Amygdala (tissue), 56 donors: Measurements from ENCODE around the gene CHMP5.

Experiments
- DNase-seq, 56 donors: peaks; one replicate each; lab custom pipeline; 2025; lab: John Stamatoyannopoulos, UW

The CHMP5 gene

DNA sequence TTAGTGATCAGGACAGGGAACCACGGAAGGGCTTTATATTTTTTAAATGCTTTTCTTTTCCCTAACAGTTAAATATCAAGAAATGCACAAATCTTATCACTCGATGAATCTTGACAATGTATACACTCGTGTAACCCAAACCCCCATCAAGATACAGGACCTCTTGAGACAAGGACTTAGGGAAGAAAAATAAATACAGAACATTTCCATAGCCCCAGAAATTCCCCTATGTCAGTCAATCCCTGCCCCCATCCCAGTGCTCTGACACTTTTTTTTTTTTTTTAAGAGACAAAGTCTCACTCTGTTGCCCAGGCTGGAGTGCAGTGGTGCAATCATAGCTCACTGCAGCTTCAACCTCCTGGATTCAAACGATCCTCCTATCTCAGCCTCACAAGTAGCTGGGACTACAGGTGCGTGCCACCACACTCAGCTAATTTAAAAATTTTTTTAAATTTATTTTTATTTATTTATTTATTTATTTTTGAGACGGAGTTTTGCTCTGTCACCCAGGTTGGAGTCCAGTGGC lies 22.2 kb upstream of the CHMP5 start:
- no peak for DNase-seq

DNA sequence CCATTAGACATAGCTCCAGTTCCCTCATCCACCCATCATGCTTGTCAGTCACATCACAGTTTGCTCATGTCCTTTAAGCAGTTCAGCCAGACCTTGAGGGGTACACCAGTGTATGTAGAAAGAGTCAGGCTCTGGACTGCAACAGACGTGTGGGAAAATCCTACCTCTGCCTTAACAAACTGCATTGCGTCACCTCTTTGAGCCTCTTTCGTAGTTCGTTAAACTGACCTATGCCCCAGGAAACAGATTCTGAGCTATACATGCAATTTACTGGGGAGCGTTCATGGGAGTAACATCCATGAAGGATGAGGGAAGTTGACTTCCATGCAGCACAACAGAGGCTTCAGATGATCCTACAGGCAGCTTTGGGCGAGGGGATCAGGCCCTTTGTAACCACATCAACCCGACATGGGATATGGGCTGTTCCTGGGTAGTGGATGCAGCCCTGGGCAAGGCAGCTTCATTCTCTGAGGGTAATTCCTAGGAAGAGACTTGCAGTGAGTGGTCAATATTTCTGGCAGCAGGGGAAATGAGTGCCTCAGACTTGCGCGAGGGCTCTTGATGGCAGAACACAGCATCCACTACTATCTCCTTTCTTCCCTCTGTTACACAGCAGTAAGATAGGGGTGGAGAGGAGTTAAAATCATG lies 20.6 kb upstream of the CHMP5 start:
- DNase-seq, result no peak

DNA sequence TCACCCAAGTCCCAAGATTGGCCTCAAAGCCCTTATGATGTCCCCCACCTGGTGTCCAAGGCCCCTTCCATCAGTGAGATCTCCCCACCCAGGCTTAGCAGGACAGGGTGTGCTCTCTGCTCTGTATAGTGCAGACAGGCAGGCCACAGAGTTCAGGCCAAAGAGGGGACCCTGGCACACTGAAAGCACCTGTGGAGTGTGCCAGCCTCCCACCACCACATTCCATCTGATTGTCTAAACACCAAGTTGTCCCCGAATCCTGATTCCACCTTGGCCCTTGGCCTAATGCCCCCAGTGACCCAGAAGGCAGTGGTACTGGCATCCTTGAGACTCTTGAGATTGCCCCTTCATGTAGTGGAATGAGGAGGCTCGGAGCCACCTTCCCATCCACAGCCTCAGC lies 19.5 kb upstream of the CHMP5 start:
- DNase-seq, result no peak

DNA sequence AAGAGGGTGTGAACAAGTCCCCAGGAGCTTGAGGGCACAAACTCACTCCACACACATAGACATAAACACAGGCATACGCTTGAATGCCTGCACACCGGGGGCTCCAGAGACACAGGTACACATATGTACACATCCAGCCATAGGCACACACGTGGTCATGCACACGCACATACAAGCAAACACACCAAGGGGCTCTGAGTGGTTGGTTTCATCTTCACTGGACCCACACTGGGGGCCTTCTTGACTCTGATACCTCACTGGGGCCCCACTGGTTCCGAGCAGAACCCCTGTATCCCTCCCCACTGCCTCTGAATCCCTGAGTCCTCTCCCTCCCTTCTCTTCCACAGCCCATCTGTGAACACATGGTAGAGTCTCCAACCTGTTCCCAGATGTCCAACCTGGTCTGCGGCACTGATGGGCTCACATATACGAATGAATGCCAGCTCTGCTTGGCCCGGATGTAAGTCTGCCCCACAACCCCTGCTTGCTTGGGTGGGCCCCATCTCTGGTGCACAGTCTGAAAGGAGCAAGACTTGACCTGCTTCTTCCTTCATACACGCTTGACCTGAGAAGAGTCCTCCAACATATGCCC lies 18.5 kb upstream of the CHMP5 start:
- DNase-seq, result no peak

DNA sequence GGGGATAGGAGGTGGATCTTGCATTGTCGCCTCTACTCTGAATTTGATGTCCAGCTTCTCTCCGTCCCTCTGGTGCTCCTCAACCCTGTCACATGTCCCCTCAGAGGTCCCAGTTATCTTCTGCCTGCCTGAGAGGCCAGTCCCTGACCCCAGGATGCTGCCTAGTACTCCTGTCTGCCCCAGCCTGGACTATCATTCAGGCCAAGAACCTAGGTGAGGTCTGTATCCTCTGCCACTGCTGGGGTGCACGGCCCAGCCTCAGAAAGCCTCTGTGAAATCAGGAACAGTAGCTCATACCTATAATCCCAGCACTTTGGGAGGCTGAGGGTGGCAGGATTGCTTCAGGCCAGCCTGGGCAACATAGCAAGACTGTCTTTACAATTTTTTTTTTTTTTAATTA lies 16.2 kb upstream of the CHMP5 start:
- no peak for DNase-seq

DNA sequence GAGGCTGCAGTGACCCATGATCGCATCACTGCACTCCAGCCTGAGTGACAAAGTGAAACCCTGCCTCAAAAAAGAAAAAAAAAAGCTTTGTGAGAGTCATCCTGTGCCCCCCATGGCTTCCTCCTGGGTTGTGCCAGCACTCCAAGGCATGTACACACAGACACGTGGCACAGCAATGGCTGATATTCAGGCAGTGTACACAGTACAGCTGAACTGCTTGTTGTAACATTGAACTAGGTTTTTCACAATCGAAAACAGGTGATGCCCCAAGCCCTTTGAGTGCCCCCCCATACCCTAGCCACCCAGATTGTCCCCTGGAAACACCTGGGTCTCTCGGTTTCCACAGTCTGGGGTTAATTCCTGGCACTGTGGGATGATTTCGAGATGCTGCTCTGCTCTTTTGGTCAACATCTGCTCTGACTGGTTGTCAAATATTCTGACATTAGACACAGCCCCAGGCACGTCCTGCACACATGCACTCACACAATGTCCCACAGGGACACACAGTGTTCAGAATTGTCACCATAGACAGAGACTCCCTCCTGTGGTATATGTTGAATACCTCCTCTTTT lies 15.7 kb upstream of the CHMP5 start:
- no peak for DNase-seq

DNA sequence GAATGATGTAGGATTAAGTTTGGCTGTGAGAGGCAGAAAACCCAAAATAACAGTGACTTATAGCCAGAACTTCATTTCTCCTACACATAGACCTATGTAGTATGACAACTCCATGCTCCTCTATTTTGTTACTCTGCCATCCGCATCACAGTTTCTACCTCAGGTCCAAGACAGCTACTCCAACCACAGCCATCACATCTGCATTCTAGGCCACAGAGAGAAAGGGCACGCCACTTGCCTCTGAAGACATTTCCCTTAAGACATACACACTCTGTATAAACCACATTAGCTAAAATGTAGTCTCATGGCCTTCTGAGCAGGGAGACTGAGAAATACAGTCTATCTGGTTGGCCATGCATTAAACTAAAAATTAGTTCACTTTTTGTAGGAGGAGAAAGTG lies 14.9 kb upstream of the CHMP5 start:
- DNase-seq, result no peak

DNA sequence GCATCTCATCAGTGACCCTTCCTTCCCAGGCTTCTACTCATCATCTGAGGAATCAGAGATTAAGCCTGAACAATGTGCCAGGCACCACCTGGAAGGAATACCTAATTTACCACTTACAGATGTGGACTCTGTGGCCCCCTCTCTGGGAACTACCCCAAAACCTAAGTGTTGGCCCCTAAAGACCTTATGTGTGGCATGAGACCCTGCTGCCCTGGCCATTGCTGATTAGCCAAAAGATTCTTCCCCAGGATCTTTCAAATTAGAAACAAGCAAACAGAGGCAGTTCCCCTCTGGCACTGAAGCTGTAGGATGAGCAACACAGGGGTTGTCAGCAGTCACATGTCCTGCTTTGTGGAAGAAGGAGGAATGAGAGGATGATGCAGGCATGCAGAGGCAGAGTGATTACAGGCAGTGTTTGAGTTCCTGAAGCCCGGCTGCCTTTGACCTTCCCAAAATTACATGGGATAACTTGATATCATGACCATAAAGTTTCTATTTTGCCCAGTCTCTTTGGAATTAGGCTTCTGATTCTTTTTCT lies 14.3 kb upstream of the CHMP5 start:
- no peak for DNase-seq

DNA sequence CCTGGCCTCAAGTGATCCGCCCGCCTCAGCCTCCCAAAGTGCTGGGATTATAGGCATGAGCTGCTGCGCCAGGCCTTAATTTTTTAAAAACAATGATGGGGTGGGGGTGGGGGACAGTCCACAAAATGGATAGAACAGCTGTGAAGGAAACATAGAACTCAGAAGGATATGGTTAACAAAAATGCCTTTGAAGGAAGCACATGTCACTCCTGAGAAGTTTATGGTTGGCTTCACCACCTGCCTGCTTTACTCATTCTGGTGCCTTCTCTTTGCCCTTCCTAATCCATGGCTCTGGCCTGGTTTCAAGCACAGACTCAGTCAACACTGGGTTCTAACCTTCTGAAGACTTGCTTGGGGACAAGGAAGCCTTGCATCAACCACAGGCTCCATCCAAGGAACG lies 10.6 kb upstream of the CHMP5 start:
- DNase-seq, result no peak

DNA sequence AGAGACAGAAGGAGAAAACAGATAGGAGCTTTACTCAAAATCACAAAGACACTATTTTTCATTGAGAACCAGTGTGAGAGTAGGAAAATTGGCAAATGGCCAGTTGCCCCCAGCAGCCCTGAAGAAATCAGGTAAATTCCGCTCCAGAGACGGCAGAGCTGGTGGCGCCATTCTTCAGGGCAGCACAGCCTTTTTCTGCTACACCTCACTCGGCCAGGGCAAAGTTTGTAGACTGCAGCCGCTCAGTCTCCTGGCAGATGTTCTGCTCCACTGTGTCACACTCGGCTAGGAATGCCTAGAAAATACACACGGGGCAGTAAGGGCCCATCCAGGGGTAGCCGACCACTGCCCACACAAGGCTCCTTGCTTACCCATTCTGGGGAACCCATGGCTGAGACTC lies 9.8 kb upstream of the CHMP5 start:
- no peak for DNase-seq

DNA sequence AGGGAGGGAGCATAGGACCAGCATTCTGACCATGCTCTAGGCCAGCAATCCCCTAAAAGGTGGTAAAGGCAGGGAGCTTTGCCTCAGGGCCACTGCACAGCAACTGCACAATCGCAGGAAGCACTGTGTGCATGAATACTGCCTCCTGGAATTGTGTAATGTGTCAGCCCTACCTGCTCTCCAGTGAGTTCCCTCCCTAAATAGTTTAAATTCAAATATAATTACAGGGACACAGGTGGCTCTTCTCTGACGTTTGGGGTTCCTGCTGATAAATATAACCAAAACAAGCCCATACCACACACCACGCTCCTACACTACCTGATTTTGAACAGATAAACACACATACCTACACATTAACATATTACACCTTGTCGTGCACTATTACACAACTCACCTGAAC lies 9.4 kb upstream of the CHMP5 start:
- DNase-seq, result no peak

DNA sequence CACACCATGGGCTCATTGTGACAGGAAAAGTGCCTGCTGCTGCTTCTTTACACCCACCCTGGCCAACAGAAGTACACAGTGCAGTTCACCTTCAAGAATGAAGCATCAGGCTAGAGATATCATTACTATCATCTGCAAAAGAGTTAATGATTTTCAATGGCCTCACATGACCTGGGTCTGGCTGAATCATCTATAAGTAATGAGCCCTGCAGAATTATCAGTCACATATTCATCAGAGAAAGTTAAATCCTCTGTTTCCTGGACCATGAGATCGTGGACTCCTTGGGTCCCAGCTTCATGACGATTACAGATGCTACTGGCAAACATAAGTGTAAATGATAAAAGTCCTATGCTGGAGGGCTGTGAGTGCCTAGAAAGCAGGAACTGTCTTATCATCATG lies 8.6 kb upstream of the CHMP5 start:
- DNase-seq, result no peak

DNA sequence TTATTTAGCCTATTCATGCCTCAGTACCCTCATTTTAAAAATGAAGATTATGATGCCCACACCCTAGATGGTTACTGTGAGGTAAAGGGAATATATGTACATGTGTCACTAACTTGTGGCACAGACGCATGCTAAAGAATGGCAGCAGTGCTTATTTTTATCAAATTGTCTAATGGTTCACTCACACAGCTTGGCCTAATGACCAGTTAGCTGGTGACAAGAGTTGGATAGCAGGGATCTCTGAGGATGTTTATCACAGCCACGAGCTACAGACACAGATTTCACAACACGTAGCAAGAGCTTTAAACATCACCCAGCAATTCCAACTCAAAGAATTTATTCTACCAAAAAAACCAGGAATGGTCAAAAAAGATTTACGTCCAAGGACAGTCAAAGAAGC lies 7.6 kb upstream of the CHMP5 start:
- no peak for DNase-seq

DNA sequence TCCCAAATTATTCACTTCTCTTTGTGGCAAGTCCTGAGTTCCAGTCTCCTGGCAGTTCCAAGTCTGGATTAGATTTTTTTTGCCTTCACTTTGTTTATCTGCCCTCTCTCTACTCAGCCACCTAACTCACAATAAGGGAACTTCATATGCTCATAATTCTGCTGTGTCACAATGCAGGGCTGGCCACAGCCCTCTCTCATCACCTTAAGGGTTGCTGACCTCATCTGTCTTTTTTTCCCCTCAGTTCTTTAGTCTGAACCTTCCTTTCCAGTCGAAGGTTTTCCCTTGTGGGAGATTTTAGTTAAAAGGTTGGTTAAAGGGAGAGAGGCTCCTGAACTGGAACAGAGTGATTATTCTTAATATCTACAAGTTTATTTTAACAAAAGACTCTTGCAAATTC lies 4.5 kb upstream of the CHMP5 start:
- no peak for DNase-seq

DNA sequence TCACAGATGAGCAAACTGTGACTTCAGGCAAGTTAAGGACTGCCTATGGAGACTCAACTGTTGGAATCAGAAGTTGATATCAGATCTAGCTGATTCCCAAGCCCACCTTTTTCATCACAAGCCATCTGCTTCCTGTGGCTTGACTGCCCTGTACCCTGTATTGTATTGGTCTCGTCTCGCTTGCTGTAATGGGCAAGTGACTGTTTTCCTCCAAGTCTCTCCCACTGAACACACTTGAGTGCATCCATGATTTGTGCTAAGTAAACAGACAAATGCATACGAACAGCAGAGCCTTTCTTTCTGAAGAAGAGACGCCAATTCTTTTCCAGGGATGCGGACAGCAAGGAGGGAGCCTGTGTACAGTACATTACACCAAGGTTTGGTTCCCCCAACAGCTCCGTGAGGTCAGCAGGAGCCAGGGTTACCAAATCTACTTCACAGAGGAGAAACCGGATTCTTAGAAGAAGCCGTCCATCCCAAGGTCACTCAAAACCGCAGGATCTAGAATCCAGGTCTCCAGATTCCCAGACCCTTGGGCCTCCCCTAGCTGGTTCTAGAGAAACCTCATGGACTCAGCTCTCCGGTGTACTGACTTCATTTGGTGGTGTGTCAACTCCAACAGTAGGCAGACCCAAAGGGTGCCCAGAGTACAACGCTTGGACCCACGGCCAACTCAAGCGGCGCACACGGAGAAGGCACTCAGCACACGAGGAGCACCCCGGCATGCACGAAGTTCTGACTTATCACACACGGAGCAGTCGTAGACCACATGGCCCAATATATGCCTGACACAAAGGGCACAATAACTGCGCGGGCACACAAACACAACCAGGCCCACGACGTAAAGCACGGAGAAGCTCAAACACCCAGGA lies 1.5 kb upstream of the CHMP5 start:
- peak in 3 of 56 donors; percentile 42 to 48 (median 47) for DNase-seq

DNA sequence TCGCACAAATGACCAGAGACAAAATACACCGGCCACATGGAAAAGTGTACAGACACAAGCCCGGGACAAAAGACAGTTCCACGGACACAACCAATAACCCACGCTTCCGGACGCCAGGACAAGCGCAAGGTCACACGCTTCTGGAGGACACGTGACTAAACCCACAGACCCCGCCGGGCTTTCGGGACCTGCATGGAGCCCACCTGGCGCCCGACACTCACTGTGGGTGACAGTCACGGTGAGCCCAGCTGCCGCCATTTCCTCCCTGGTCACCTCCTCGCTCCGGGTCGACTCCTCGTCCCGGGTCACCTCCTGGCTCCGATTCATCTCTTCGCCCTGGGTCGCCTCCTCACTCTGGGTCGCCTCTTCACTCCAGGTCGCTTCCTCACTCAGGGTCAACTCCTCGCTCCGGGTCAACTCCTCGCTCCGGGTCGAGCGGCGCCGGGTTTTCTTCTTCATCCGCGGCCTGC lies 811 bp upstream of the CHMP5 start:
- DNase-seq, result peak in 33 of 56 donors; percentile 8 to 75 (median 47)

DNA sequence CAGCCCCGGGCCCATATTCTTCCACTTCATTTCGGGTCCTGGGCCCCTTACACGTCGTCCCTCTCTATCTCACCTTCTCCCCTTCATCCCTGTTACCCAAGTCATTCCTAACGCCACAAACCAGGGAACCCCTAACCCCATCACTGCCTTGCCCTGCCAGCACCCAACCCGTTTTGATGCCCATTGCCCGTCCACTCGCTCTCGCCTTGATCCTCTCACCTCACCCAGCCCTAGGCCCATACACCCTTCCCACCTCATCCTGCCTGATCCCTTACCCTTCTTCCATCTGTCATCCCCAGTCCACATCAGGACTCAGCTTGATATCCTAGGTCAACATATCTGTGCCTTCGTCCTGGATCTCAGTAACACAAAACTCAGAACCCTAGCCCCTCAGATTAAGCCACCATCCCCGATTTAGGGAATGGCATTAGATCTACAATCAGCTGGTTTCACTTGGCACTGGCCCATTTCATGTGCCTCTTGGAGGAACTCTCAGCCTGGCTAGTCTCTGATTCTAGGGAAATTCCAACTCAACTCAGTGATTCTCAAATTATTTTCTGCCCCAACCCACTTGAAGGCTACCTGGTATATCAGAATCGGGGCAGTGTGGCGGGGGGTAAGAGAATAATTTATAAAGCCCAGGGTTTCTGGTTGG lies 489 bp downstream of the CHMP5 start:
- DNase-seq, result no peak

DNA sequence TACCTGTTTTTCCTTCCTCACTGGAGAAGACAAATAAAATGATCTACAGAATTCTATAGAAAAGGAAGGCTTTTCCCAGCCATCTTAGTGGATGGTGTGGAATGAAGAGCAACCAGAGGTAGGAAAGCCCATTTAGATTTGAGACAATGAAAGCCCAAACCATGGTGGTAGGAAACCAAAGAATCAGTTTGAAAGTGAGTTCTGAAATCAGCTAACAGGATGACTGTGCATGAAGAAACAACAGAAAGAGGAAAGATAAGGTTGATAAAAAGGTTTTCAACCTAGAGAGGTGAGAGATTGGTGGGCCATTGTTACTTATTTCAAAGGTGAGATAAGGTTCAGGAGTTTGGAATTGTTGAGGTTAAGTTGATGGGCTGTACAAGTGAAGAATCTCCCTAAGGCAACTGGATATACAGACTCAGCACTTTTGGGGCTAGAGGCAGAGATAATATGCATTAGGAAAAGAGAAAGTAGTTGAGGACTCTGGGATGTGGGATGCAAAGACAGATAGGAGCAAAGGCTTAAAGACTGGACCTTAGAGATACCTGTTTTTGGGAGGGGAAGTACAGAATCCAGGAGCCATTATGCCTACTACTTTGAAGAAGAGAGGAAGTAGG lies 2.4 kb downstream of the CHMP5 start:
- DNase-seq, result no peak

DNA sequence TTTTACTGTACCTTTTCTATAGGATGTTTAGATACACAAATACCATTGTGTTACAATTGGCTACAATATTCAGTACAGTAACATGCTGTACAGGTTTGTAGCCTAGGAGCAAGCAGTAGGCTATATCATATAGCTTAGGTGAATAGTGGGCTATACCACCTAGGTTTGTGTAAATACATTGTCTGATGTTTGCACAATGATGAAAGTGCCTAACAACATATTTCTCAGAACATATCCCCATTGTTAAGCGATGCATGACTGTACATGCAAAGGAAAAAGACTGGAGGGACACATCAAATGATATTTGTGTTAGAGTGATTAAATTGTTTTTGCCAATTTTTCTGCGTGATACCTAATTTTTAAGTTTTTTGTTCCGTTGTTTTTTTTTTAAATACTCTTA lies 5.3 kb downstream of the CHMP5 start:
- no peak for DNase-seq

DNA sequence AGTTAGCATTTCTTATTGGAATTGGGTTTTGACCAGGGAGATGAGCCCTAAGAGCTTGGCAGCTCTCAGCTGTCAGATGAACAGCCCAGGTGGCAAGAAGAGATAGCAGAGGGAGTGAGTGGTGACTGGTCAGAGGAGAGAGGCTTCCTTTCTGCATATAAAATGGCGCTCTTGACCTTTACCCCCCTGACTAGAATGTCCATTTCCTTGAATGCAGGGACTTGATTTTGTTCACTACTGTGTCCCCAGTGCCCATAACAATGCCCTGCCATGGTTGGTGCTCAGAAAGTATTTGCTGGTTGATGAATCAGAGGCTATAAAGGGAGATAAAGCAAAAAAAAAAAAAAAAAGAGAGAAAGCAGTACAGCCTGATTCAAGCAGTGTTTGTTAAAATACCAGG lies 7.2 kb downstream of the CHMP5 start:
- DNase-seq, result no peak
